Measurements from ENCODE around the gene DNM1. TPM values are rescaled to one million over a fixed set of nuclear protein-coding genes. Genes with fewer than 3 reads are reported as not detected.
A peak's percentile ranks its signal among the peaks of the same experiment; 100 is the strongest.

The DNM1 gene
- total RNA-seq, 4 donors from 2014 or later, result 1.3 to 9.7 (median 1.6) TPM

DNA sequence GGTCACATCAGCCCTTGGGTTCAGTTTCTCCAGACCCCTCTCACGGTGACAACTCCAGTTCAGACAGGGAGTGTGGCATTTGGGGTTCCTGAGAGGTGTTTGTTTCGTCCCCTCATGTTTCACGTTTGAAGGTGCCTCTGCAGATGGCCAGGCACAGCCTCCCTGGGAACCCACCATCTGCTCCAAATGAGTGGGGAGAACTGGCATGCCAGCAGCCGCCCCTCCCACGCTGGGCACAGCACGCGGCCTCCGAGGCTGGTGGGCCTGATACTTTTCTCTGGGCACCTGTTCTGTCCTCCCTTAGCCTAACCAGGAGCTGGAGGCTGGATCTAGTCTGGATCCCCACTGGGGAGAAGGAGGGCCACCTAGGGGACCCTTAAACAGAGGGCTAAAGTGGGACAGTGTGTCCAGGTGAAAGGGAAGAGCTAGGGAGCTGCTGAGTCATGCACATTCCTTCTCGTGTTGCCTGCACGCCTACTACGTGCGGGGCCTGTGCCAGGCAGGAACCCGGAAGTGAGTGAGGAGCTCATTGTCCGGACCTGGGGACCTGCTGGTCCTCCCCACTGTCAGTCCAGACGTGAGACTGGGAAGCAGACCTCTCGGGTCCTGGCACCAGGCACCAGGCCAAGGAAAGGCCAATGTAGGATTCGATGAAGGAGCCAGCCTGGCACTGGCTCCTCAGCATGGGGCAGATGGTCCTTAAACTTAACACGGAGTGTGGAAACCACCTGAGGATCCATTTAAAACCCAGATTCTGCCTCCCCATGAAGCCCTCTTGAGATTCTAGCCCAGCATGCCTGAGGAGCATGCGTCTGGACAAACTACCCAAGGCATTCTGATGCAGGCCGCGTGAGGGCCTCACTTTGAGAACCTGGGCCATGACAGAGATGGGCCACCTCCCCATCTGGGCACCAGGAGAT lies 11.7 kb downstream of the DNM1 start:
- Histone ChIP-seq H3K27ac (peak overlapping the region; percentile 49 to 80 (median 62)), H3K36me3 (no peaks in the 10 kb centered on the region), H3K4me3 (no peak overlapping the region), H3K27me3 (no peaks in the 10 kb centered on the region), H3K9me3 (no peaks in the 10 kb centered on the region), H3K4me1 (peaks cover 13 to 49% (median 14%) of the 10 kb centered on the region in 3 donors)
- DNase-seq, result no peak
- 68 to 92% methylated on average over 2 to 21 of the region's 21 CpGs for WGBS, 2 donors
- TF ChIP-seq, protein P1, sequence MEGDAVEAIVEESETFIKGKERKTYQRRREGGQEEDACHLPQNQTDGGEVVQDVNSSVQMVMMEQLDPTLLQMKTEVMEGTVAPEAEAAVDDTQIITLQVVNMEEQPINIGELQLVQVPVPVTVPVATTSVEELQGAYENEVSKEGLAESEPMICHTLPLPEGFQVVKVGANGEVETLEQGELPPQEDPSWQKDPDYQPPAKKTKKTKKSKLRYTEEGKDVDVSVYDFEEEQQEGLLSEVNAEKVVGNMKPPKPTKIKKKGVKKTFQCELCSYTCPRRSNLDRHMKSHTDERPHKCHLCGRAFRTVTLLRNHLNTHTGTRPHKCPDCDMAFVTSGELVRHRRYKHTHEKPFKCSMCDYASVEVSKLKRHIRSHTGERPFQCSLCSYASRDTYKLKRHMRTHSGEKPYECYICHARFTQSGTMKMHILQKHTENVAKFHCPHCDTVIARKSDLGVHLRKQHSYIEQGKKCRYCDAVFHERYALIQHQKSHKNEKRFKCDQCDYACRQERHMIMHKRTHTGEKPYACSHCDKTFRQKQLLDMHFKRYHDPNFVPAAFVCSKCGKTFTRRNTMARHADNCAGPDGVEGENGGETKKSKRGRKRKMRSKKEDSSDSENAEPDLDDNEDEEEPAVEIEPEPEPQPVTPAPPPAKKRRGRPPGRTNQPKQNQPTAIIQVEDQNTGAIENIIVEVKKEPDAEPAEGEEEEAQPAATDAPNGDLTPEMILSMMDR (IDR thresholded peaks at IDR 0.05), result no peak
- no peak for TF ChIP-seq POLR2A (IDR thresholded peaks at IDR 0.05)
- intact Hi-C loops (cut with DNase I), result no loop called here

GRCh38 chr9:128215491-128216409 lies 12.6 kb downstream of the DNM1 start:
- Histone ChIP-seq H3K36me3 (no peaks in the 10 kb centered on the region), H3K27ac (peak overlapping the region; percentile 49 to 80 (median 62)), H3K4me1 (peaks cover 13 to 45% (median 14%) of the 10 kb centered on the region in 3 donors), H3K27me3 (no peaks in the 10 kb centered on the region), H3K9me3 (no peaks in the 10 kb centered on the region), H3K4me3 (no peak overlapping the region)
- intact Hi-C loops (cut with DNase I), result no loop called here
- no peak for TF ChIP-seq POLR2A (IDR thresholded peaks at IDR 0.05)
- TF ChIP-seq, protein P1 (IDR thresholded peaks at IDR 0.05), result no peak
- DNase-seq, result no peak
- 42 to 49% methylated on average over 5 to 6 of the region's 10 CpGs for WGBS, 2 donors

DNA sequence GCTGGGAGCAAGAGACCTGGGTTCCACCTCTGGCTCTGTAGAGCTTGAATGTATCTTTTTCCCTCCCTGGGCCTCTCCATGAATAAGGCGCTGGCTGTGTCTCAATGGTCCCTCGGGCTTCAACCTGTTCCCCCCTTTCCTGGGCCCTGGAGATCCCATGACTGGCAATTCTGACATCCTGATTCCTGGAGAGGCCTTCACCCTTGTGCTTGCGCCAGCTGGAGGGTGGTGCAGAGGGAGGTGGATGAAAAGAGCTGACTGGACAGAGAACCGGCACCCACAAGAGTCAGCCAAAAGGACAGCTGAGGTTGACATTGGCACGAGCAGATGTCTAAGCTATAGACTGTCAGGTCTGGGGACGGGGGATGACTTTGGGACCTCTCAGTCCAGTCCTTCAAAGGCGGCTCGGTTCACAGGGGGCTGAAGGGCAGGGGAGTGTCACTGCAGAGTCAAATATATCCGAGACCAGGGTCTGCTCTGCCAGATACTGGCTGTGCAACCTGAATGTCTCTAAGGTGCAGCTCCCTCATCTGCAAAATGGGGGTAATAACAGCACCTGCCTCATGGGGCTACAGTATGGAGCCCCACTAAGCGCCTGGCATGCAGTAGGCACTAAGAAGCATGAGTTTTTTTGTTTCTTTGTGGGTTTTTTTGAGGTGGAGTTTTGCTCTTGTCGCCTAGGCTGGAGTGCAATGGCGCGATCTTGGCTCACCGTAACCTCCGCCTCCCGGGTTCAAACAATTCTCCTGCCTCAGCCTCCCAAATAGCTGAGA lies 13.8 kb downstream of the DNM1 start:
- WGBS, 2 donors, result 82 to 92% methylated on average over 10 to 12 of the region's 16 CpGs
- H3K4me1 ChIP-seq, result peaks cover 13 to 35% (median 14%) of the 10 kb centered on the region in 3 donors
- TF ChIP-seq POLR2A (IDR thresholded peaks at IDR 0.05), result no peak
- TF ChIP-seq, protein P1 (IDR thresholded peaks at IDR 0.05), result no peak
- no peaks in the 10 kb centered on the region for H3K9me3 ChIP-seq
- intact Hi-C loops (cut with DNase I), result no loop called here
- no peaks in the 10 kb centered on the region for H3K36me3 ChIP-seq
- no peaks in the 10 kb centered on the region for H3K27me3 ChIP-seq
- no peak for DNase-seq
- peak overlapping the region in 3 of 4 donors; percentile 11 to 80 (median 62) for H3K27ac ChIP-seq
- H3K4me3 ChIP-seq, result no peak overlapping the region

- peak overlapping the region; percentile 24 to 65 (median 36) for H3K4me3 ChIP-seq
- WGBS, 2 donors, result 72 to 80% methylated on average over 1 to 6 of the region's 11 CpGs
These were observed 15.0 kb downstream of the DNM1 start for GRCh38 chr9:128218172-128218517.

More at GRCh38 chr9:128218172-128218517, 15.0 kb downstream of the DNM1 start:
- no peaks in the 10 kb centered on the region for H3K27me3 ChIP-seq
- intact Hi-C loops (cut with DNase I), result no loop called here
- peak overlapping the region; percentile 7 to 64 (median 58) for H3K27ac ChIP-seq
- TF ChIP-seq, protein P1 (IDR thresholded peaks at IDR 0.05), result no peak
- no peak for TF ChIP-seq POLR2A (IDR thresholded peaks at IDR 0.05)
- H3K36me3 ChIP-seq, result peaks cover 0 to 6% (median 0%) of the 10 kb centered on the region in 3 donors
- H3K4me1 ChIP-seq, result peaks cover 13 to 35% (median 14%) of the 10 kb centered on the region in 3 donors
- no peak for DNase-seq
- H3K9me3 ChIP-seq, result no peaks in the 10 kb centered on the region
